ENCODE results near the gene PTPMT1. TPM values are rescaled to one million over a fixed set of nuclear protein-coding genes. Genes with fewer than 3 reads are reported as not detected.

The PTPMT1 gene
- total RNA-seq, 2 donors from 2014 or later: 52.4 TPM

GRCh38 chr11:47591764-47592163 lies 26.4 kb downstream of the PTPMT1 start:
- DNase-seq (no peak), ATAC-seq (no peak)
- Histone ChIP-seq H3K27ac (no peak overlapping the region), H3K4me3 (no peak overlapping the region), H3K27me3 (peaks cover 0 to 29% of the 10 kb centered on the region in 2 donors), H3K9me3 (no peaks in the 10 kb centered on the region), H3K36me3 (replicated peaks in 1 of 2; ENCODE audit: insufficient read depth in 1 of 2, low read depth in 2 of 2) (no peaks in the 10 kb centered on the region), H3K4me1 (peaks cover 13% of the 10 kb centered on the region)
- no peak for TF ChIP-seq POLR2A (IDR thresholded peaks at IDR 0.05)
- TF ChIP-seq CTCF (IDR thresholded peaks at IDR 0.05): no peak
- WGBS, 2 donors: 52 to 63% methylated on average over 7 of the region's 7 CpGs
- intact Hi-C loops (cut with DNase I): no loop called here

GRCh38 chr11:47592251-47592650 lies 26.9 kb downstream of the PTPMT1 start:
- Histone ChIP-seq H3K27ac (no peak overlapping the region), H3K4me3 (no peak overlapping the region), H3K27me3 (peaks cover 0 to 29% of the 10 kb centered on the region in 2 donors), H3K36me3 (replicated peaks in 1 of 2; ENCODE audit: insufficient read depth in 1 of 2, low read depth in 2 of 2) (no peaks in the 10 kb centered on the region), H3K9me3 (no peaks in the 10 kb centered on the region), H3K4me1 (peaks cover 13% of the 10 kb centered on the region)
- intact Hi-C loops (cut with DNase I): no loop called here
- ATAC-seq (no peak), DNase-seq (no peak)
- 66 to 74% methylated on average over 4 of the region's 4 CpGs for WGBS, 2 donors
- no peak for TF ChIP-seq CTCF (IDR thresholded peaks at IDR 0.05)
- no peak for TF ChIP-seq POLR2A (IDR thresholded peaks at IDR 0.05)

GRCh38 chr11:47592970-47593369 lies 27.6 kb downstream of the PTPMT1 start:
- no peaks in the 10 kb centered on the region for H3K9me3 ChIP-seq
- 47 to 62% methylated on average over 2 of the region's 2 CpGs for WGBS, 2 donors
- H3K27ac ChIP-seq: no peak overlapping the region
- no peak for TF ChIP-seq CTCF (IDR thresholded peaks at IDR 0.05)
- TF ChIP-seq POLR2A (IDR thresholded peaks at IDR 0.05): no peak
- H3K27me3 ChIP-seq: peaks cover 0 to 29% of the 10 kb centered on the region in 2 donors
- ATAC-seq: no peak
- peaks cover 13% of the 10 kb centered on the region for H3K4me1 ChIP-seq
- no peak overlapping the region for H3K4me3 ChIP-seq
- no peak for DNase-seq
- no peaks in the 10 kb centered on the region for H3K36me3 ChIP-seq (replicated peaks in 1 of 2; ENCODE audit: insufficient read depth in 1 of 2, low read depth in 2 of 2)
- intact Hi-C loops (cut with DNase I): no loop called here

GRCh38 chr11:47593492-47593933 lies 28.1 kb downstream of the PTPMT1 start:
- no peak for DNase-seq
- Histone ChIP-seq H3K27me3 (peaks cover 0 to 29% of the 10 kb centered on the region in 2 donors), H3K9me3 (no peaks in the 10 kb centered on the region), H3K4me3 (no peak overlapping the region), H3K4me1 (peaks cover 13% of the 10 kb centered on the region), H3K27ac (no peak overlapping the region), H3K36me3 (replicated peaks in 1 of 2; ENCODE audit: insufficient read depth in 1 of 2, low read depth in 2 of 2) (no peaks in the 10 kb centered on the region)
- TF ChIP-seq CTCF (IDR thresholded peaks at IDR 0.05) (no peak), POLR2A (IDR thresholded peaks at IDR 0.05) (no peak)
- WGBS, 2 donors: 10 to 15% methylated on average over 6 of the region's 6 CpGs
- peak; percentile 16 for ATAC-seq
- intact Hi-C loops (cut with DNase I): no loop called here

Measured in body of pancreas (tissue), 4 donors.